PFSK-1 (cell line): Measurements from ENCODE around the gene SLC4A8.

Source experiments
- POLR2AphosphoS5 ChIP-seq: IDR thresholded peaks from 2 replicates; pipeline ENCODE4 v1.6.1; 2012; ENCODE audit warnings: low read depth, mild to moderate bottlenecking, control low read depth, low read length, moderate library complexity
- SIN3A ChIP-seq: IDR thresholded peaks from 2 replicates; pipeline ENCODE4 v1.6.1; 2012; ENCODE audit warnings: mild to moderate bottlenecking, low read length, moderate library complexity, borderline replicate concordance; ENCODE audit not compliant: insufficient read depth
- TAF1 ChIP-seq: IDR thresholded peaks from 2 replicates; pipeline ENCODE4 v1.6.1; 2012; ENCODE audit warnings: low read length, control low read depth, borderline replicate concordance; ENCODE audit not compliant: insufficient read depth
- TF ChIP-seq, protein P1 (sequence below), 2 experiments: IDR thresholded peaks; 2 replicates each; pipeline versions ENCODE4 v1.6.1 to v1.8.0; 2011 to 2012; ENCODE audit warnings: low read depth in 2 of 2, low read length in 2 of 2, control low read depth in 1 of 2, inconsistent platforms in 1 of 2, mild to moderate bottlenecking in 1 of 2, moderate library complexity in 1 of 2; ENCODE audit not compliant: insufficient read depth in 1 of 2

DNA sequence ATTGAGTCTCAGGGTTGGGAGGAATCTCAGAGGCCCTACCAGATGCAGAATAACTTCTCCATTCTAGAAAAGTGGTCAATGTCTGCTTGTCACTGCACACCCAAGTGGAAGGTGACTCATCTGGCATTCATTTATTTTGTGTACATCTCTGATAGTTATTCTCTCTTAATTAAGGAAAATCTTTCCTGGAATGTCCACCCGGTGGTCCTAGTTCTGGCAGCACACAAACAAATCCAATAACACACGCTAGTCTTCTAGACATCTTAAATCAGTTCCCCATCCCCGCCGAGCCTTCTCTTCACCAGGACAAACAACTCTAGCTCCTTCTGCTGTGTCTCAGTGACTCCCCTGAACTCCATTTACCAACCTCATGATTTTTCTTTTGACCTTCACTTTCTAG lies 116.4 kb downstream of the SLC4A8 start:
- TF ChIP-seq POLR2AphosphoS5, result no peak
- no peak for TF ChIP-seq TAF1
- no peak for TF ChIP-seq SIN3A
- TF ChIP-seq, protein P1, sequence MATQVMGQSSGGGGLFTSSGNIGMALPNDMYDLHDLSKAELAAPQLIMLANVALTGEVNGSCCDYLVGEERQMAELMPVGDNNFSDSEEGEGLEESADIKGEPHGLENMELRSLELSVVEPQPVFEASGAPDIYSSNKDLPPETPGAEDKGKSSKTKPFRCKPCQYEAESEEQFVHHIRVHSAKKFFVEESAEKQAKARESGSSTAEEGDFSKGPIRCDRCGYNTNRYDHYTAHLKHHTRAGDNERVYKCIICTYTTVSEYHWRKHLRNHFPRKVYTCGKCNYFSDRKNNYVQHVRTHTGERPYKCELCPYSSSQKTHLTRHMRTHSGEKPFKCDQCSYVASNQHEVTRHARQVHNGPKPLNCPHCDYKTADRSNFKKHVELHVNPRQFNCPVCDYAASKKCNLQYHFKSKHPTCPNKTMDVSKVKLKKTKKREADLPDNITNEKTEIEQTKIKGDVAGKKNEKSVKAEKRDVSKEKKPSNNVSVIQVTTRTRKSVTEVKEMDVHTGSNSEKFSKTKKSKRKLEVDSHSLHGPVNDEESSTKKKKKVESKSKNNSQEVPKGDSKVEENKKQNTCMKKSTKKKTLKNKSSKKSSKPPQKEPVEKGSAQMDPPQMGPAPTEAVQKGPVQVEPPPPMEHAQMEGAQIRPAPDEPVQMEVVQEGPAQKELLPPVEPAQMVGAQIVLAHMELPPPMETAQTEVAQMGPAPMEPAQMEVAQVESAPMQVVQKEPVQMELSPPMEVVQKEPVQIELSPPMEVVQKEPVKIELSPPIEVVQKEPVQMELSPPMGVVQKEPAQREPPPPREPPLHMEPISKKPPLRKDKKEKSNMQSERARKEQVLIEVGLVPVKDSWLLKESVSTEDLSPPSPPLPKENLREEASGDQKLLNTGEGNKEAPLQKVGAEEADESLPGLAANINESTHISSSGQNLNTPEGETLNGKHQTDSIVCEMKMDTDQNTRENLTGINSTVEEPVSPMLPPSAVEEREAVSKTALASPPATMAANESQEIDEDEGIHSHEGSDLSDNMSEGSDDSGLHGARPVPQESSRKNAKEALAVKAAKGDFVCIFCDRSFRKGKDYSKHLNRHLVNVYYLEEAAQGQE (IDR thresholded peaks at IDR 0.05; ENCODE audit: insufficient read depth in 1 of 2, low read depth in 2 of 2, low read length in 2 of 2), result no peak
